ENCODE results near the gene IGSF21. TPM values are rescaled to one million over a fixed set of nuclear protein-coding genes. Genes with fewer than 3 reads are reported as not detected.

The IGSF21 gene
- total and polyA plus RNA-seq, 2 donors (not counting 3 experiments of a cell fraction or from before 2014, with no cell fraction given), result not detected

- H4K20me1 ChIP-seq (replicated peaks; ENCODE audit: control insufficient read depth, extremely low read depth, insufficient read depth, low read length), result no peaks in the 10 kb centered on the region
- no TSS peak for BruUV-seq (replicated peaks)
- FAIRE-seq (no peak), DNase-seq (ENCODE audit: low read depth, low spot score) (no peak)
- dilution Hi-C loops (cut with MboI; ENCODE audit: extremely low pct_ligation_motif_present, low sequenced_read_pairs), result no loop called here
- TF ChIP-seq, protein P1, sequence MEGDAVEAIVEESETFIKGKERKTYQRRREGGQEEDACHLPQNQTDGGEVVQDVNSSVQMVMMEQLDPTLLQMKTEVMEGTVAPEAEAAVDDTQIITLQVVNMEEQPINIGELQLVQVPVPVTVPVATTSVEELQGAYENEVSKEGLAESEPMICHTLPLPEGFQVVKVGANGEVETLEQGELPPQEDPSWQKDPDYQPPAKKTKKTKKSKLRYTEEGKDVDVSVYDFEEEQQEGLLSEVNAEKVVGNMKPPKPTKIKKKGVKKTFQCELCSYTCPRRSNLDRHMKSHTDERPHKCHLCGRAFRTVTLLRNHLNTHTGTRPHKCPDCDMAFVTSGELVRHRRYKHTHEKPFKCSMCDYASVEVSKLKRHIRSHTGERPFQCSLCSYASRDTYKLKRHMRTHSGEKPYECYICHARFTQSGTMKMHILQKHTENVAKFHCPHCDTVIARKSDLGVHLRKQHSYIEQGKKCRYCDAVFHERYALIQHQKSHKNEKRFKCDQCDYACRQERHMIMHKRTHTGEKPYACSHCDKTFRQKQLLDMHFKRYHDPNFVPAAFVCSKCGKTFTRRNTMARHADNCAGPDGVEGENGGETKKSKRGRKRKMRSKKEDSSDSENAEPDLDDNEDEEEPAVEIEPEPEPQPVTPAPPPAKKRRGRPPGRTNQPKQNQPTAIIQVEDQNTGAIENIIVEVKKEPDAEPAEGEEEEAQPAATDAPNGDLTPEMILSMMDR (IDR thresholded peaks at IDR 0.05; ENCODE audit: extremely low read depth in 1 of 2, insufficient read depth in 1 of 2, low read depth in 1 of 2, low read length in 2 of 2), result no peak
- TF ChIP-seq GATA2 (IDR thresholded peaks at IDR 0.05; ENCODE audit: insufficient read depth, insufficient read length, low read depth, low read length), result no peak
- TF ChIP-seq, protein P2, sequence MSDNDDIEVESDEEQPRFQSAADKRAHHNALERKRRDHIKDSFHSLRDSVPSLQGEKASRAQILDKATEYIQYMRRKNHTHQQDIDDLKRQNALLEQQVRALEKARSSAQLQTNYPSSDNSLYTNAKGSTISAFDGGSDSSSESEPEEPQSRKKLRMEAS (IDR thresholded peaks at IDR 0.05; ENCODE audit: insufficient read depth, insufficient read length), result no peak
- TF ChIP-seq EZH2 (IDR thresholded peaks at IDR 0.05; ENCODE audit: borderline replicate concordance, low read depth, low read length, severe bottlenecking), result no peak
- TF ChIP-seq MYC (IDR thresholded peaks at IDR 0.05; ENCODE audit: low read depth, low read length), result no peak
- TF ChIP-seq POLR2AphosphoS5 (IDR thresholded peaks at IDR 0.05; ENCODE audit: insufficient read depth, low read depth, low read length), result no peak
- TF ChIP-seq JUN (IDR thresholded peaks at IDR 0.05; ENCODE audit: borderline replicate concordance, insufficient read depth, insufficient read length, low read depth), result no peak
- no peak for TF ChIP-seq POLR2A (IDR thresholded peaks at IDR 0.05; ENCODE audit: low read depth, low read length)
- intact Hi-C loops (cut with micrococcal nuclease), result no loop called here
- H2AFZ ChIP-seq (ENCODE audit: low read depth, low read length), result no peak overlapping the region
- peaks cover 1% of the 10 kb centered on the region for H3K9me3 ChIP-seq (replicated peaks; ENCODE audit: control insufficient read depth, insufficient read depth, low read length)
- no peaks in the 10 kb centered on the region for H3K36me3 ChIP-seq (ENCODE audit: control insufficient read depth in 2 of 2, extremely low read depth in 1 of 2, insufficient read depth in 2 of 2, low read length in 2 of 2)
- H3K4me3 ChIP-seq (replicated peaks in 1 of 3; ENCODE audit: insufficient read depth in 1 of 3, low read depth in 1 of 3, low read length in 3 of 3), result no peak overlapping the region
- H3K27me3 ChIP-seq (ENCODE audit: control insufficient read depth in 2 of 2, insufficient read depth in 2 of 2, low read length in 2 of 2), result no peaks in the 10 kb centered on the region
- no peak overlapping the region for H3K27ac ChIP-seq (ENCODE audit: insufficient read depth, low read depth, low read length)
- H3K4me2 ChIP-seq (ENCODE audit: insufficient read depth, low read length), result no peak overlapping the region
- H3K79me2 ChIP-seq (ENCODE audit: control insufficient read depth, insufficient read depth, low read length), result no peaks in the 10 kb centered on the region
- no peaks in the 10 kb centered on the region for H3K4me1 ChIP-seq (ENCODE audit: control insufficient read depth, extremely low read depth, insufficient read depth, low read length)
- no peak overlapping the region for H3K9ac ChIP-seq (replicated peaks; ENCODE audit: extremely low read depth, insufficient read depth, low read length)
- POLR2A ChIA-PET, result no interaction called here
- CTCF ChIA-PET, result no interaction called here
- no peaks in the 10 kb centered on the region for H3K9me1 ChIP-seq (replicated peaks; ENCODE audit: control insufficient read depth, extremely low read depth, insufficient read depth, low read length)
Observed at GRCh38 chr1:18148461-18148860, 40.9 kb downstream of the IGSF21 start.
